ENCODE data around the gene AATK. TPM values are rescaled to one million over a fixed set of nuclear protein-coding genes. Genes with fewer than 3 reads are reported as not detected.

Gene AATK
- polyA plus RNA-seq, 1 of the 3 experiments (the other 2 are of a cell fraction), result 0.51 TPM

- Histone ChIP-seq H3K27ac (ENCODE audit: low read depth in 2 of 2, low read length in 1 of 2) (no peak overlapping the region), H3K79me2 (ENCODE audit: insufficient read depth) (no peaks in the 10 kb centered on the region), H3K9me2 (no peaks in the 10 kb centered on the region), H3K36me3 (replicated peaks in 1 of 2; ENCODE audit: control insufficient read depth in 1 of 2, insufficient read depth in 2 of 2, low read length in 1 of 2) (peaks cover 0 to 49% of the 10 kb centered on the region in 2 experiments), H3K4me3 (ENCODE audit: low read depth in 2 of 2, low read length in 1 of 2) (no peak overlapping the region), H3K9ac (no peak overlapping the region), H3F3A (replicated peaks; ENCODE audit: insufficient read depth) (no peaks in the 10 kb centered on the region), H2AFZ (ENCODE audit: low read depth) (no peak overlapping the region), H3K9me3 (no peaks in the 10 kb centered on the region), H3K4me2 (no peak overlapping the region), H3K27me3 (ENCODE audit: insufficient read depth) (no peaks in the 10 kb centered on the region), H3K4me1 (ENCODE audit: control insufficient read depth in 1 of 2, insufficient read depth in 2 of 2, low read depth in 1 of 2, low read length in 1 of 2) (no peaks in the 10 kb centered on the region; a peak in 1 of 4 replicates), H4K20me1 (ENCODE audit: insufficient read depth) (no peaks in the 10 kb centered on the region)
- DNase-seq, result no peak
- POLR2A ChIA-PET, result no interaction called here
- CTCF ChIA-PET, result no interaction called here
- TF ChIP-seq NRF1 (IDR thresholded peaks at IDR 0.05; ENCODE audit: low read depth, low read length), result no peak
- no peak for TF ChIP-seq FOXM1 (IDR thresholded peaks at IDR 0.05; ENCODE audit: low read depth)
- TF ChIP-seq, protein P1, sequence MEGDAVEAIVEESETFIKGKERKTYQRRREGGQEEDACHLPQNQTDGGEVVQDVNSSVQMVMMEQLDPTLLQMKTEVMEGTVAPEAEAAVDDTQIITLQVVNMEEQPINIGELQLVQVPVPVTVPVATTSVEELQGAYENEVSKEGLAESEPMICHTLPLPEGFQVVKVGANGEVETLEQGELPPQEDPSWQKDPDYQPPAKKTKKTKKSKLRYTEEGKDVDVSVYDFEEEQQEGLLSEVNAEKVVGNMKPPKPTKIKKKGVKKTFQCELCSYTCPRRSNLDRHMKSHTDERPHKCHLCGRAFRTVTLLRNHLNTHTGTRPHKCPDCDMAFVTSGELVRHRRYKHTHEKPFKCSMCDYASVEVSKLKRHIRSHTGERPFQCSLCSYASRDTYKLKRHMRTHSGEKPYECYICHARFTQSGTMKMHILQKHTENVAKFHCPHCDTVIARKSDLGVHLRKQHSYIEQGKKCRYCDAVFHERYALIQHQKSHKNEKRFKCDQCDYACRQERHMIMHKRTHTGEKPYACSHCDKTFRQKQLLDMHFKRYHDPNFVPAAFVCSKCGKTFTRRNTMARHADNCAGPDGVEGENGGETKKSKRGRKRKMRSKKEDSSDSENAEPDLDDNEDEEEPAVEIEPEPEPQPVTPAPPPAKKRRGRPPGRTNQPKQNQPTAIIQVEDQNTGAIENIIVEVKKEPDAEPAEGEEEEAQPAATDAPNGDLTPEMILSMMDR (IDR thresholded peaks at IDR 0.05), result no peak
- no peak for TF ChIP-seq PBX3 (IDR thresholded peaks at IDR 0.05)
- TF ChIP-seq, protein P2, sequence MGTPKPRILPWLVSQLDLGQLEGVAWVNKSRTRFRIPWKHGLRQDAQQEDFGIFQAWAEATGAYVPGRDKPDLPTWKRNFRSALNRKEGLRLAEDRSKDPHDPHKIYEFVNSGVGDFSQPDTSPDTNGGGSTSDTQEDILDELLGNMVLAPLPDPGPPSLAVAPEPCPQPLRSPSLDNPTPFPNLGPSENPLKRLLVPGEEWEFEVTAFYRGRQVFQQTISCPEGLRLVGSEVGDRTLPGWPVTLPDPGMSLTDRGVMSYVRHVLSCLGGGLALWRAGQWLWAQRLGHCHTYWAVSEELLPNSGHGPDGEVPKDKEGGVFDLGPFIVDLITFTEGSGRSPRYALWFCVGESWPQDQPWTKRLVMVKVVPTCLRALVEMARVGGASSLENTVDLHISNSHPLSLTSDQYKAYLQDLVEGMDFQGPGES (IDR thresholded peaks at IDR 0.05; ENCODE audit: low read depth, low read length), result no peak
- no peak for TF ChIP-seq MEF2A (IDR thresholded peaks at IDR 0.05; ENCODE audit: borderline replicate concordance, low read depth)
- TF ChIP-seq, protein P3, sequence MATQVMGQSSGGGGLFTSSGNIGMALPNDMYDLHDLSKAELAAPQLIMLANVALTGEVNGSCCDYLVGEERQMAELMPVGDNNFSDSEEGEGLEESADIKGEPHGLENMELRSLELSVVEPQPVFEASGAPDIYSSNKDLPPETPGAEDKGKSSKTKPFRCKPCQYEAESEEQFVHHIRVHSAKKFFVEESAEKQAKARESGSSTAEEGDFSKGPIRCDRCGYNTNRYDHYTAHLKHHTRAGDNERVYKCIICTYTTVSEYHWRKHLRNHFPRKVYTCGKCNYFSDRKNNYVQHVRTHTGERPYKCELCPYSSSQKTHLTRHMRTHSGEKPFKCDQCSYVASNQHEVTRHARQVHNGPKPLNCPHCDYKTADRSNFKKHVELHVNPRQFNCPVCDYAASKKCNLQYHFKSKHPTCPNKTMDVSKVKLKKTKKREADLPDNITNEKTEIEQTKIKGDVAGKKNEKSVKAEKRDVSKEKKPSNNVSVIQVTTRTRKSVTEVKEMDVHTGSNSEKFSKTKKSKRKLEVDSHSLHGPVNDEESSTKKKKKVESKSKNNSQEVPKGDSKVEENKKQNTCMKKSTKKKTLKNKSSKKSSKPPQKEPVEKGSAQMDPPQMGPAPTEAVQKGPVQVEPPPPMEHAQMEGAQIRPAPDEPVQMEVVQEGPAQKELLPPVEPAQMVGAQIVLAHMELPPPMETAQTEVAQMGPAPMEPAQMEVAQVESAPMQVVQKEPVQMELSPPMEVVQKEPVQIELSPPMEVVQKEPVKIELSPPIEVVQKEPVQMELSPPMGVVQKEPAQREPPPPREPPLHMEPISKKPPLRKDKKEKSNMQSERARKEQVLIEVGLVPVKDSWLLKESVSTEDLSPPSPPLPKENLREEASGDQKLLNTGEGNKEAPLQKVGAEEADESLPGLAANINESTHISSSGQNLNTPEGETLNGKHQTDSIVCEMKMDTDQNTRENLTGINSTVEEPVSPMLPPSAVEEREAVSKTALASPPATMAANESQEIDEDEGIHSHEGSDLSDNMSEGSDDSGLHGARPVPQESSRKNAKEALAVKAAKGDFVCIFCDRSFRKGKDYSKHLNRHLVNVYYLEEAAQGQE (IDR thresholded peaks at IDR 0.05; ENCODE audit: low read depth, low read length), result no peak
- TF ChIP-seq SMC3 (IDR thresholded peaks at IDR 0.05; ENCODE audit: low read depth, low read length), result no peak
- TF ChIP-seq, protein P4, sequence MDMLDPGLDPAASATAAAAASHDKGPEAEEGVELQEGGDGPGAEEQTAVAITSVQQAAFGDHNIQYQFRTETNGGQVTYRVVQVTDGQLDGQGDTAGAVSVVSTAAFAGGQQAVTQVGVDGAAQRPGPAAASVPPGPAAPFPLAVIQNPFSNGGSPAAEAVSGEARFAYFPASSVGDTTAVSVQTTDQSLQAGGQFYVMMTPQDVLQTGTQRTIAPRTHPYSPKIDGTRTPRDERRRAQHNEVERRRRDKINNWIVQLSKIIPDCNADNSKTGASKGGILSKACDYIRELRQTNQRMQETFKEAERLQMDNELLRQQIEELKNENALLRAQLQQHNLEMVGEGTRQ (IDR thresholded peaks at IDR 0.05; ENCODE audit: borderline replicate concordance, low read depth, low read length), result no peak
- TF ChIP-seq NFIC (IDR thresholded peaks at IDR 0.05; ENCODE audit: borderline replicate concordance), result no peak
- no peak for TF ChIP-seq RFX5 (IDR thresholded peaks at IDR 0.05; ENCODE audit: low read length)
- no peak for TF ChIP-seq EZH2phosphoT487 (IDR thresholded peaks at IDR 0.05; ENCODE audit: borderline replicate concordance, low read depth)
- no peak for TF ChIP-seq CHD2 (IDR thresholded peaks at IDR 0.05; ENCODE audit: low read length, partially characterized antibody)
- no peak for TF ChIP-seq GABPA (IDR thresholded peaks at IDR 0.05; ENCODE audit: low read depth)
- TF ChIP-seq FOXJ3 (CRISPR knock-in tag; IDR thresholded peaks at IDR 0.05), result no peak
- no peak for TF ChIP-seq EP300 (IDR thresholded peaks at IDR 0.05; ENCODE audit: borderline replicate concordance in 1 of 2, low read depth in 1 of 2, low read length in 1 of 2)
- WGBS (ENCODE audit: low lambda C conversion rate), result 87% methylated on average over 12 of the region's 21 CpGs
These were observed 28.3 kb upstream of the AATK start for GRCh38 chr17:81194225-81194760.
